PFSK-1 (cell line): ENCODE results near the gene PIH1D1.

Experiments used
- FOXP2 ChIP-seq: optimal IDR thresholded peaks from 2 replicates; pipeline ENCODE3; 2011; ENCODE audit warnings: borderline replicate concordance, control low read depth, inconsistent platforms; ENCODE audit not compliant: insufficient read depth; ENCODE audit errors: extremely low read length, extremely low read depth
- POLR2AphosphoS5 ChIP-seq: IDR thresholded peaks from 2 replicates; pipeline ENCODE4 v1.6.1; 2012; ENCODE audit warnings: low read depth, mild to moderate bottlenecking, control low read depth, low read length, moderate library complexity
- SIN3A ChIP-seq: IDR thresholded peaks from 2 replicates; pipeline ENCODE4 v1.6.1; 2012; ENCODE audit warnings: mild to moderate bottlenecking, low read length, moderate library complexity, borderline replicate concordance; ENCODE audit not compliant: insufficient read depth
- TAF1 ChIP-seq: IDR thresholded peaks from 2 replicates; pipeline ENCODE4 v1.6.1; 2012; ENCODE audit warnings: low read length, control low read depth, borderline replicate concordance; ENCODE audit not compliant: insufficient read depth

DNA sequence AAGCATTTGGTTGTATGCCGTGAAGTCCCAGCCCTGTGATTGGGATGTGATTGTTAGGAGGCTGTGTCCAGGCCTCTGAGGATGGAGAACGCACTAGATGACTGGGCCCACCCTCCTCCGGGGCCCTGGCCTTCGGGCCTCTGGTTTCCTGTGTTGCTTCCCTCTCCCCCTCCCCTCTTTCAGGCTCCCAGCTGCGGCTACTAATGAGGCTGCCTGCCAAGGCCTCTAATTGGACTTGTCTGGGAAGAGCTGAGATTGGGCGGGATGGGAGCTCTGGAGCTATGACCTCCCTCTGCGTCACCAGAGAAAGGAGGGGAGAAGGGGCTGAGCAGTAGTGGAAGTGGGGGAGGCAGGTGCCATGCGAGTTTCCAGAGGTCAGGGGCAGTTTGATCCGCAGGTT lies 38.3 kb downstream of the PIH1D1 start:
- TF ChIP-seq POLR2AphosphoS5 (no peak), SIN3A (no peak), FOXP2 (no peak), TAF1 (no peak)
